NCI-H2107 treated with DMSO at 0.1 percent for 48 hours (cell line): ENCODE measurements around the gene DENND10.
"Not testable (repeated sequence)": the region's sequence is repeated elsewhere in the genome, so short reads cannot be mapped to it uniquely, and the experiment has no call there.

Experiments used
- DNase-seq: peaks from one replicate; lab custom pipeline; 2025; ENCODE audit not compliant: unreplicated experiment; lab: John Stamatoyannopoulos, UW

Gene DENND10

GRCh38 chr10:119096641-119097415 is 7.1 kb upstream of the DENND10 start:
- not testable (repeated sequence) for DNase-seq

DNA sequence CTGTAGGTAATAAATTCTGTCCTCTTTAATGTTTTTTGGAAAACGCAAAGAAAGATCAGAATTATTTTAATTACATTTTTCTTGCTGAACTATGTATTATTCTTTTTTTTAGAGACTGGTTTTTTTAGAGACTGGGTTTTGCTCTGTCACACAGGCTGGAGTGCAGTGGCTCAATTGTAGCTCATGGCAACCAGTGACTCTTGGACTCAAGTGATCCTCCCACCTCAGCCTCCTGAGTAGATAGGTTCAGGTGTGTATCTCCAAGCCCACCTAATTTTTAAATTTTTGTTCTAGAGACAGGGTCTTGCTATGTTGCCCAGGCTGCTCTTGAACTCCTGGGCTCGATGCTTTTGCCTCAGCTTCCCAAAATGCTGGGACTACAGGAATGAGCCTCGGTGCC is 5.3 kb upstream of the DENND10 start:
- DNase-seq: no peak

GRCh38 chr10:119100434-119101238 is 3.3 kb upstream of the DENND10 start:
- DNase-seq: no peak

DNA sequence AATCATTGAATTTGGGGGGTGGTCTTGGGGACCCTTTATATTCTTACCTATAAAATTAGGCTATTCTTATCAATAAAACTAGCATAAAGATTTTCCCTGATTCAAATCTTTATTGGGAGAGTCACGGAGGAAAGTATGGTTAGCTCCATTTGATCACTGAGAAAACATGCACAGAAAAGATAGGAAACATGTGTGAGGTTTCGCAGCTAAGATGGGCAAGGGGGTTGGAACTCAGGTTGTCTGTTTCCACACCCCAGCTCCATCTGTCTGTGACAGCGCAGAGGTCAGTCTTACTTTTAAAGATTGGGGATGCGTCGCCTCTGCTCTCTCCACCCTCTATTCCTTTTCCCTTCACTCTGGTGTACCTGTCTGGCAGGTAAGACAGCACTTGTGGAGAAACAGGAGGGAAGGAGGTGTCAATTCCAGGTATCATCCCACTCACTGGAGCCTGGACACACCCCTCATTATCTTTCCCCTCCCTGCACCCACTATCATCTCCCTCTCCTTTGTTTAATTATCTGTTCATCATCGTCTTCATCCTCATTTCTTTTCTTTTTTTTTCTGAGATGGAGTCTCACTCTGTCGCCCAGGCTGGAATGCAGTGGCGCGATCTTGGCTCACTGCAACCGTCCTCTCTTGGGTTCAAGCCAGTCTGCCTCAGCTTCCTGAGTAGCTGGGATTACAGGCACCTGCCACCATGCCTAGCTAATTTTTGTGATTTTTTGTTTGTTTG is 2.4 kb upstream of the DENND10 start:
- no peak for DNase-seq

DNA sequence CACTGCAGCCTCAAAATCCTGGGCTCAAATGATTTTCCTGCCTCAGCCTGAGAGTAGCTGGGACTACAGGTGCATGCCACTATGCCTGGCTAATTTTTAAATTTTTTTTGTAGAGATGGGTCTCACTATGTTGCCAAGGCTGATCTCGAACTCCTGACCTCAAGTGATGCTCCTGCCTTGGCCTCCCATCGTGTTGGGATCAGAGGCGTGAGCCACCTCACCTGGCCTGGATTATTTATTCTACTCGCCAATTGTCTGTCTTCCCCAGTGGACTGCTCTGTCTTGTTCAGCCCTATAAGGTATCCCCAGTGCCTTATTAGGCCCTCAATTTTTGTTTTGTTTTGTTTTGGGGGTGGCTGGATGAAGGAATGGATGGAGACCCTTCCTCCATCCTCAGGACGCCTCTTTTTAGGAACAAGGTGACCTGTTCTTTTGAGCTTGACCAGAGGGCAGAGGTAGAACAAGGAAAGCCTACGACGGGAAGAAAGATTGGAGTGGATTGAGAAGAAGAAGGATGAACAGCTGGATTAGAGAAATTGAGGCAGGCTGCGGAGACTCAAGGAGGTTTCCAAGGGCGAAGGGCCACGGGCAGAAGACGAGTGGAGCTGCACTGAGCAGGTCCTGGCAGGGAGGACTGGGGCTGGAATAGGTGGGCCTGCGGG is 541 bp upstream of the DENND10 start:
- DNase-seq: no peak

DNA sequence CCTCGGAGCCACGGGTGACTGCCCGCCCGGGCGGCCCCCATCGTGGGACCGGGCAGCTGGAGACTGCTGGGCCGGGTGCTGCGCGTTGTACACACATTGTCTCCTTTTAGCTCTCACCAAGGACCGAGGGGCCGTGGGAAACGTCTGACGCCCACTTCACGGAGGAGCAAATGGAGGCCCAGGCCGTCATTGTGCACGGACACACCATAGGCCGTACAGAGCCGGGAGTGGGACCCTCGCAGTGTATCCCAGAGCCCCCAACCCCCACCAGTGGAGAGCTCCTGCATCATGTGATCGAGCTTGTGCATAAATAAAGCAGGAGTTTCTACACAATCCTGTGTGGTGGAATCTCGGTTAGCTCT is 722 bp downstream of the DENND10 start:
- DNase-seq: no peak

DNA sequence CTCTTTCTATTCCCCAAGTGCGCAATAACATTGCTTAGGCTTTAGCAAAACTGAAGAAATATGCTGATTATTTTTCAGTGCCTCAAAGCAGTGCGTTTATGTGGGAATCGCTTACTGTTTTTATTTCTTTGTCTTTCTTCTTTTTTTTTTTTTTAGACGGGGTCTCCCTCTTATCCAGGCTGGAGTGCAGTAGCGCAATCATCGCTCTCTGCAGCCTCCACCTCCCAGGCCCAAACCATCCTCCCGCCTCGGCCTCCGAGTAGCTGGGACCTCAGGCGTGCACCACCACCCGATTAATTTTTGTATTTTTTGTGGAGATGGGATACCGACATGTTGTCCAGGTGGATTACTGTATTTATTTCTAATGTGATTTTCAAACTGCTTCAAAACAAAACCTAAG is 1.2 kb downstream of the DENND10 start:
- DNase-seq: no peak

- DNase-seq: not testable (repeated sequence)
Measured at GRCh38 chr10:119105899-119106298, 2.0 kb downstream of the DENND10 start.

DNA sequence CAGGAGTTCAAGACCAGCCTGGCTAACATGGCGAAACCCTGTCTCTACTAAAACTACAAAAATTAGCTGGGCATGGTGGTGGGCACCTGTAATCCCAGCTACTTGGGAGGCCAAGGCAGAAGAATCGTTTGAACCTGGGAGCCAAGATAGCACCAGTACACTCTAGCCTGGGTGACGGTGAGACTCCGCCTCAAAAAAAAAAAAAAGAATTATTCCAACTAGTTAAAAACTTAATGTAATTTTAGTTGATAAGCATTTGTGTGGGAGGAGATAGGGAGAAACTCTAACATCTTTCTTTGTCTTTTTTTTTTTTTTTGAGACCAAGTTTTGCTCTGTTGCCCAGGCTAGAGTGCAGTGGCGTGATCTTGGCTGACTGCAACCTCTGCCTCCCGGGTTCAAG is 3.2 kb downstream of the DENND10 start:
- not testable (repeated sequence) for DNase-seq

DNA sequence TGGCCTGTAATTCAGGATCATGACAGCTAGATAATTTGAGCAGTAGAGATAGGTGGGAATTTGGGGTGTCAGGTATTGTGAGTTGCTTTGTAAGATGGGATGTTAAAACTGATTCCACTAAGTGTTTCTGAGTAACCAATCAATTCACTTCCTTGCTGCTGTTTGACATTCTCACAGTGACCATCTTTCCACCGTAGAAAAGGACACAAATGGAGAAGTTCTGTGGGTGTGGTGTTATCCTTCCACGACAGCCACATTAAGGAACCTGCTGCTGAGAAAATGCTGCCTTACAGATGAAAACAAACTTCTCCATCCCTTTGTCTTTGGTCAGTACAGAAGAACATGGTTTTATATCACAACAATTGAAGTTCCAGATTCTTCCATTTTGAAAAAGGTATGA is 3.9 kb downstream of the DENND10 start:
- not testable (repeated sequence) for DNase-seq

DNA sequence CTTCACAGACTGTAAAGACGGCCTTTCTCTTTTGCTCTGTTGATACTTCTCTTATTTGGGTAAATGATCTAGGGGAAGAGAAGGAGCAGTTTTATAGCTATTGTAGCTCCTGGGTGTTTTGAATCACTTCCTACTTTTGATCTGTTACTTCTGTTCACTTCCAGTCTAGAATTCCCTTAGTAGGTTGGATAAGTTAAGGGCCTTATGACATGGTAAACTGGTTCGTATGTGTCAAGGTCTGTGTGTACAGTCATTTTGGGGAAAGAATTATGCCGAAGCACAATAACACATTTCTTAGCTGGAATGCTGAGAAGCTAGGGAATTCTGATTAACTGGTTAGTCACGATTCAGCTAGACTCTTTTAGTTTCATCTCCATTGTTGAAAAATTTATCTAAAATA is 8.1 kb downstream of the DENND10 start:
- DNase-seq: no peak

DNA sequence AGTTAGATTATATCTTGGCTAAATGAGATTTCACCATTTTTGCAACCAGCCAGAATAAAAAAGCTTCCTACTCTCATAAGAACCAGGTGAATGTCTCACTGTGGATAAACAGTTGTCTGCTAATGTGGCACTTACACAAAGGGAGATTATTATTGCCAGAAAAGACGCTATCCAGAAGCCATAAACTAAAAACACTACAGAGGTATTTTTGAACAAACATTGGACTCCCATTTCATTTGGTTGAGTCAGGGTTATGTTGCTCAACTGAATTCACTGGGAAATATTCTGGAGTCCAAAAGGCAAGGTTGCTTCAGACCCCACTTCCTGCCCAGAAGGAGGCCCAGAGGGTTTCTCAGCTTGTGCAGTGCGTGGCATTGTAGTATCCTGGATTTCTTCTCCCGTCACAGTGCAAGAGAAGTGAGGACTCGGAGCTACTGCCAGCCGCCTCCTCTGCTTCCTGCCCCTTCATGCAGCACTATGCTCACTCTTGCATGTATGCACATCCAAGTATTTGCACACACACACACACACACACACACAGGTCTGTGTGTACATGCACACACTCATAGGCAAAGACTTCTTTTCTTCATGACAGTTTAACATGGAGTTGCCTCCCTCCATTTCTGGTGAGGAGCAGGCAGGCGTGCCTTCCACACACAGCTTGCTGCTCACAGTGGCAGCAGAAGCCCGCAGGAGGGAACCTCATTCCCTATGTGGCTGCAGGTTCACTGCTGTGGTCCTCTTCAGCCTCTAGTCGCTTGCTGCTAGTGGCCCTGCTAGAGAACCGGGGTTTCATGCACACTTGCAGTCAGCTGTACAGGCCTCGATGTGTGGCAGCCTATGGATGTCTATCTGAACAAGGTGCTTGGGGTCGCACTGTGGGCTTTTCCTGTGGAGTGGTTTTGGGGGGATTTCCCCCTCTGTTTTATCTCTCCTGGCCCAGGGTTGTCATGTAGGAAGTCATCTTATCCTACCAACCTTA is 10.1 kb downstream of the DENND10 start:
- no peak for DNase-seq

GRCh38 chr10:119115926-119116325 is 12.0 kb downstream of the DENND10 start:
- no peak for DNase-seq

GRCh38 chr10:119116326-119116951 is 12.5 kb downstream of the DENND10 start:
- no peak for DNase-seq

DNA sequence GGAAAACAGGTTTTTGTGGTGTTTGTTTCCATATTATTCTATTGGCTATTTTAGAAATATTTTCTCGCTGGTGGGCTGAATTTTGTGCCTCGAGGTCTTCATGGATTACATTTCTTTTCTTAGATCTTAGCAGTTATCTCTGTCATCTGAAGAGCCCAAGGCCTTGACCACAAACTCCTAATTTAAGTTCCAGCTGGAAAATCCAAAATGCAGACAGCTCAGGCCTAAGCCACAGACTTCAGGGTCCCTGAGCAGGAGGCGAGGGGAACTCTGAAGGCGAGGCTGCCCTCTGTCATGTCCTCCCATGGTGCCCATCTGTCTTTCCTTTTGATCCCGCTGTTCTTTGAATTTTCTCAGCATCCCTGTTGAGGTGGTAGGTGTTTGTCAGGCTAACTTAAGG is 14.3 kb downstream of the DENND10 start:
- no peak for DNase-seq

GRCh38 chr10:119119400-119119799 is 15.5 kb downstream of the DENND10 start:
- no peak for DNase-seq

DNA sequence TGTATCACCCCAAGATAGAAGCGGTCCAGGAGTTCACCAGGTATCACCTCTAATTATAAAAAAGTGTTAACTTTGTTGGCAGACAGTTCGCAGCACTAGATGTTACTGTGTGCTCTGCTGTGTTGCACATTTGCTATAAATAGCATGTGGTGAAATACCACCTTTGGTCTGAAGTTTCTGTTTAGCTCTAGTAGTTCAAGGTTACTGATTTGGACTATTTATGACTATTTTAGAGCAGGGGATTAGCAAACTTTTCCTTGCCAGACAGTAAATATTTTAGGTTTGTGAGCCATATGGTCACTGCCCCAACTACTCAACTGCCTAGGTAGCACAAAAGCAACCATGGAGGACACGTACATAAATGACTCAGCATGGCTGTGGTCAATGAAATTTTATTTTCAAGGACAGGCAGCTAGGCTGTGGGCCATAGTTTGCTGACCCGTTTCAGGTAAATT is 16.5 kb downstream of the DENND10 start:
- no peak for DNase-seq

DNA sequence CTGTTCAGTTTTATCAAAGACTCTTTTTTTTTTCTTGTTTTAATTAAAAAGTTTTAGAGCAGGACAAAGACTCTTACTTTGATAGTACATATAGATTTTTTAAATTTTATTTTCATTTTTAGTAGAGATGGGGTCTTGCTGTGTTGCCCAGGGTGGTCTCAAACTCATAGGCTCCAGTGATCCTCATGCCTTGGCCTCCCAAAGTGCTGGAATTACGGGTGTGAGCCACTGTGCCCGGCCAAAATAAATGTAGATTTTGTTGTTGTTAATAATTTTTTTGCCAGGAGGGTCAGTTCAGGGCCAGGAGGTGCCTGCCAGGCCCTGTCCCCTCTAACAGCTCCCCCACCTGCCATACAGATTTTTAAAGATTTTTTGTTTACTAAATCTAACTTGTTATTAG is 17.0 kb downstream of the DENND10 start:
- DNase-seq: no peak

DNA sequence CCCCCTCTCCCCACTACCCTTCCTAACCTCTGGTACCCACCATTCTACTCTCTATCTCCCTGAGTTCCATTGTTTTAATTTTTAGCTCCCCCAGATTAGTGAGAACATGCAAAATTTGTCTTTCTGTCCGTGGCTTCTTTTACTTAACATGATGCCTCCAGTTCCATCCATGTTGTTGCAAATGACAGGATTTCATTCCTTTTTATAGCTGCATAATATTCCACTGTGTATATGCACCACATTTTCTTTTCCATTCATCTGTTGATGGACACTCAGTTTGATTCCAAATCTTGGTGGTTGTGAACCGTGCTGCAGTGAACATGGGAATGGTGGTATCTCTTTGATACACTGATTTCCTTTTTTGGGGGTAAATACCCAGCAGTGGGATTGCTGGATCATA is 22.0 kb downstream of the DENND10 start:
- DNase-seq: no peak

- DNase-seq: no peak
Measured at GRCh38 chr10:119129721-119130120, 25.8 kb downstream of the DENND10 start.
